Neuronal stem cell (in vitro differentiated cells): Measurements from ENCODE around the gene SLX9.

Source experiments
- DNase-seq: peaks from one replicate; pipeline ENCODE4 v3.0.0-alpha.2; 2013; ENCODE audit warnings: low spot score
- H2AFZ ChIP-seq: one replicate; pipeline ENCODE4 v1.6.1; 2013; ENCODE audit warnings: mild to moderate bottlenecking, low read length, inconsistent platforms
- H2AK5ac ChIP-seq: 2 replicates; pipeline ENCODE4 v1.6.1; 2013; ENCODE audit warnings: low read depth, mild to moderate bottlenecking, inconsistent platforms, low read length, moderate library complexity, mixed read lengths
- H2BK120ac ChIP-seq: 2 replicates; pipeline ENCODE4 v1.6.1; 2013; ENCODE audit warnings: low read depth, mild to moderate bottlenecking, inconsistent platforms, low read length, moderate library complexity, mixed read lengths
- H2BK12ac ChIP-seq: one replicate; pipeline ENCODE4 v1.6.1; 2013; ENCODE audit warnings: low read length, inconsistent platforms
- H2BK15ac ChIP-seq: 2 replicates; pipeline ENCODE4 v1.6.1; 2013; ENCODE audit warnings: mild to moderate bottlenecking, low read length, inconsistent platforms, mixed read lengths
- H2BK5ac ChIP-seq: one replicate; pipeline ENCODE4 v1.6.1; 2013; ENCODE audit warnings: inconsistent platforms, mild to moderate bottlenecking, low read length, moderate library complexity
- H3K14ac ChIP-seq: one replicate; pipeline ENCODE4 v1.6.1; 2013; ENCODE audit warnings: low read length, inconsistent platforms
- H3K18ac ChIP-seq: 2 replicates; pipeline ENCODE4 v1.6.1; 2013; ENCODE audit warnings: low read length, inconsistent platforms
- H3K23ac ChIP-seq: 2 replicates; pipeline ENCODE4 v1.6.1; 2013; ENCODE audit warnings: low read depth, mild to moderate bottlenecking, mixed read lengths, low read length, inconsistent platforms; ENCODE audit not compliant: poor library complexity
- H3K27ac ChIP-seq: replicated peaks from 3 replicates; pipeline ENCODE4 v1.5.1; 2013; ENCODE audit warnings: low read length, inconsistent platforms
- H3K27me3 ChIP-seq, 3 experiments: 2 replicates each; pipeline ENCODE4 v1.6.1; 2013; ENCODE audit warnings: low read length in 3 of 3, mild to moderate bottlenecking in 2 of 3, inconsistent platforms in 1 of 3, low read depth in 1 of 3, mixed read lengths in 1 of 3, moderate library complexity in 1 of 3; ENCODE audit not compliant: control insufficient read depth in 3 of 3, insufficient read depth in 3 of 3
- H3K36me3 ChIP-seq, 2 donors: replicated peaks in 1 of 2; 2 replicates each; pipeline ENCODE4 v1.6.1; 2013; ENCODE audit warnings: low read length in 2 of 2; ENCODE audit not compliant: control insufficient read depth in 2 of 2, insufficient read depth in 2 of 2
- H3K4ac ChIP-seq: 2 replicates; pipeline ENCODE4 v1.6.1; 2013; ENCODE audit warnings: inconsistent platforms, mild to moderate bottlenecking, low read length, moderate library complexity
- H3K4me1 ChIP-seq, 2 donors: 1 replicate in 1 of 2; 2 replicates in 1 of 2; pipeline ENCODE4 v1.6.1; 2013; ENCODE audit warnings: low read length in 2 of 2, low read depth in 1 of 2; ENCODE audit not compliant: control insufficient read depth in 2 of 2, insufficient read depth in 1 of 2
- H3K4me2 ChIP-seq: one replicate; pipeline ENCODE4 v1.6.1; 2013; ENCODE audit warnings: mild to moderate bottlenecking, low read length, inconsistent platforms; ENCODE audit not compliant: insufficient read depth, poor library complexity, severe bottlenecking
- H3K4me3 ChIP-seq, 2 donors: 2 replicates each; pipeline ENCODE4 v1.5.1; 2013; ENCODE audit warnings: low read length in 2 of 2, mild to moderate bottlenecking in 2 of 2, inconsistent platforms in 1 of 2, moderate library complexity in 1 of 2
- H3K79me1 ChIP-seq: one replicate; pipeline ENCODE4 v1.6.1; 2013; ENCODE audit warnings: low read depth, mild to moderate bottlenecking, inconsistent platforms, low read length, moderate library complexity
- H3K9ac ChIP-seq: one replicate; pipeline ENCODE4 v1.6.1; 2013; ENCODE audit warnings: mild to moderate bottlenecking, low read depth, low read length, inconsistent platforms; ENCODE audit not compliant: poor library complexity
- H3K9me3 ChIP-seq, 2 donors: replicated peaks in 1 of 2; 2 replicates each; pipeline versions ENCODE3 to v1.6.1; 2013; ENCODE audit warnings: low read length in 2 of 2, mild to moderate bottlenecking in 2 of 2, inconsistent platforms in 1 of 2, low read depth in 1 of 2, mixed read lengths in 1 of 2, moderate library complexity in 1 of 2; ENCODE audit not compliant: control insufficient read depth in 2 of 2, insufficient read depth in 1 of 2
- H4K8ac ChIP-seq: one replicate; pipeline ENCODE4 v1.6.1; 2013; ENCODE audit warnings: low read depth, mild to moderate bottlenecking, inconsistent platforms, low read length, moderate library complexity
- H4K91ac ChIP-seq: one replicate; pipeline ENCODE4 v1.6.1; 2013; ENCODE audit warnings: low read length, low read depth, mild to moderate bottlenecking, inconsistent platforms; ENCODE audit not compliant: poor library complexity
- WGBS, 2 donors: extraction: QIAGEN DNeasy Blood & Tissue Kit; methylation state at CpG; one replicate each; pipeline ENCODE4 v1.1.7; 2013; ENCODE audit warnings: missing lambda C conversion rate in 2 of 2, mixed read lengths in 1 of 2; ENCODE audit not compliant: insufficient read length in 2 of 2, insufficient replicate concordance in 1 of 2; ENCODE audit errors: extremely low coverage in 2 of 2; 5-methylcytosine and 5-hydroxymethylcytosine counted together

SLX9 gene

GRCh38 chr21:44894687-44895302 is 45.0 kb upstream of the SLX9 start:
- Histone ChIP-seq H3K27me3 (peaks cover 0 to 53% (median 0%) of the 10 kb centered on the region in 3 experiments), H3K36me3 (no peaks in the 10 kb centered on the region), H4K8ac (no peak overlapping the region)

DNA sequence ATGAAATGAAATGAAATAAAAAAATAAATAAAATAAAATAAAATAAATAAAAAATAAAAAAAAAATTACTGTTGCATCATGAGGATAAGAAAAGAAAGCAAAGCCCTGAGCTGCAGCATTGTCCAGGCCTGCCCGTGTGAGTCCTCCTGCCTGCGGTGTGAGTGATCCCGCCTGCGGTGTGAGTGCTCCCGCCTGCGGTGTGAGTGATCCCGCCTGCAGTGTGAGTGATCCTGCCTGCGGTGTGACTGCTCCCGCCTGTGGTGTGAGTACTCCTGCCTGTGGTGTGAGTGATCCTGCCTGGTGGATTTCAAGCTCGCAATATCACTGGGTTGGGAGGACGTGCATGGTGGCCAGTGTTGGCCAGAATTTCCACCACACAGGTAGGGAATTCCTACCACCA is 44.0 kb upstream of the SLX9 start:
- peak overlapping the region; percentile 87 for H3K23ac ChIP-seq
- H3K27ac ChIP-seq = no peak overlapping the region
- peaks cover 0 to 3% of the 10 kb centered on the region in 2 donors for H3K9me3 ChIP-seq
- H3K36me3 ChIP-seq = no peaks in the 10 kb centered on the region
- H3K4me2 ChIP-seq = no peak overlapping the region
- H2BK12ac ChIP-seq = peak overlapping the region; percentile 41
- WGBS, 2 donors = no CpG with 5 or more reads among the region's 11 CpGs
- H4K8ac ChIP-seq = no peak overlapping the region
- no peak overlapping the region for H3K4me3 ChIP-seq
- no peak overlapping the region for H2BK5ac ChIP-seq
- H3K4me1 ChIP-seq = peaks cover 0 to 10% of the 10 kb centered on the region in 2 donors
- H3K14ac ChIP-seq = peak overlapping the region; percentile 63
- H3K79me1 ChIP-seq = no peaks in the 10 kb centered on the region
- no peak overlapping the region for H2AFZ ChIP-seq
- no peak overlapping the region for H4K91ac ChIP-seq
- H3K9ac ChIP-seq = peak overlapping the region; percentile 63
- H2BK15ac ChIP-seq = peak overlapping the region; percentile 37
- peak overlapping the region; percentile 91 for H2AK5ac ChIP-seq
- peaks cover 0 to 51% (median 2%) of the 10 kb centered on the region in 3 experiments for H3K27me3 ChIP-seq
- no peak overlapping the region for H3K4ac ChIP-seq
- peak overlapping the region; percentile 27 for H3K18ac ChIP-seq
- no peak for DNase-seq
- H2BK120ac ChIP-seq = no peak overlapping the region

More at GRCh38 chr21:44894687-44895302, 45.0 kb upstream of the SLX9 start:
- H3K4me1 ChIP-seq = peaks cover 0 to 10% of the 10 kb centered on the region in 2 donors
- H3K4me3 ChIP-seq = no peak overlapping the region
- no peak overlapping the region for H2BK5ac ChIP-seq
- H3K9me3 ChIP-seq = peaks cover 0 to 3% of the 10 kb centered on the region in 2 donors
- H2BK12ac ChIP-seq = no peak overlapping the region
- H3K4me2 ChIP-seq = no peak overlapping the region
- H3K18ac ChIP-seq = no peak overlapping the region
- peaks cover 2% of the 10 kb centered on the region for H3K79me1 ChIP-seq
- H2AFZ ChIP-seq = no peak overlapping the region
- H2BK120ac ChIP-seq = no peak overlapping the region
- H4K91ac ChIP-seq = no peak overlapping the region
- no peak overlapping the region for H3K23ac ChIP-seq
- H2BK15ac ChIP-seq = no peak overlapping the region
- H3K4ac ChIP-seq = no peak overlapping the region
- DNase-seq = no peak
- no peak overlapping the region for H3K14ac ChIP-seq
- no peak overlapping the region for H3K27ac ChIP-seq
- H2AK5ac ChIP-seq = peak overlapping the region; percentile 84
- no peak overlapping the region for H3K9ac ChIP-seq
- WGBS, 2 donors = no CpG with 5 or more reads among the region's 19 CpGs

DNA sequence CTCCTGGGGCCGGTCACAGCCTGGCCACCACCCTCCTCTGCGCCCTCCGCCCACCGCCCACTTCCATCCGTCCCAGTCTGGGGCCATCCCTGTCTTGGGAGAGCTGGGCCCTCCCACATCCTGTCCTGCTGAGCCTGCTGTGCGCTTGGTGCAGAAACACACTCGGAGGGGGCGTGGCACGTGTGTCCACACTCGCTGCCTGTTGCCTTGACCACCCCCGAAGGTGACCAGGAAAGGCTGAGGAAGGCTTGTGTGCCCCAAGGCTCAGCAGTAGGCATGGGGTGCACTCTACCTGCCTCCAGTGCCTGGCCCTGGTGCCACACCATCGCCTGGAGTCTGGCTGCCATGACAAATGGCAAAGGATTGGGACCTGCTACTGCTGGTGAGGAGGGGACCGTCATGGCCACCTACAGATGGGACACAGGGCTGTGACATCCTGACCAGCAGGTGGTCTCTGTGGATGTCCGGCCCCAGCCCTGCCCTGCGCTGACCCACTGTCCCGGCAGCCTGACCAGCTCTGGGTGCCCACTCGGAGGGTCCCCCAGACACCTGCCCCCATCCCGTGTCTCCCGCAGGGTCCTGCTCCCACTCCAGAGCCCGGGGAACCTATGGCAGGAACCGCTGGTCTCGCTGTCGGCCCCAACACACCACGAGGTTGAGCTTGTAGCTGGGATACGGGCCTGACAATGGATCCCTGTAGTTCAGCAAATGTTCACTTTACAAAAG is 43.1 kb upstream of the SLX9 start:
- Histone ChIP-seq H3K27me3 (peaks cover 0 to 46% (median 2%) of the 10 kb centered on the region in 3 experiments), H3K9ac (peak overlapping the region; percentile 53), H4K91ac (no peak overlapping the region), H3K18ac (peak overlapping the region; percentile 76), H3K36me3 (no peaks in the 10 kb centered on the region), H4K8ac (no peak overlapping the region), H3K9me3 (peaks cover 0 to 4% of the 10 kb centered on the region in 2 donors), H3K4me3 (no peak overlapping the region), H3K4ac (peak overlapping the region; percentile 53), H3K4me2 (no peak overlapping the region), H2BK5ac (no peak overlapping the region), H3K4me1 (peaks cover 0 to 10% of the 10 kb centered on the region in 2 donors), H3K14ac (peak overlapping the region; percentile 25), H3K79me1 (no peaks in the 10 kb centered on the region), H2AK5ac (peak overlapping the region; percentile 91), H2BK12ac (no peak overlapping the region), H2AFZ (no peak overlapping the region), H2BK120ac (no peak overlapping the region), H3K27ac (no peak overlapping the region), H2BK15ac (peak overlapping the region; percentile 49), H3K23ac (peak overlapping the region; percentile 85)
- no peak for DNase-seq
- WGBS, 2 donors = no CpG with 5 or more reads among the region's 25 CpGs

- H3K18ac ChIP-seq = peak overlapping the region; percentile 69
- H3K27me3 ChIP-seq = peaks cover 0 to 41% (median 2%) of the 10 kb centered on the region in 3 experiments
- peak overlapping the region; percentile 80 for H3K23ac ChIP-seq
- H3K4me1 ChIP-seq = peaks cover 0 to 10% of the 10 kb centered on the region in 2 donors
- H3K9me3 ChIP-seq = peaks cover 0 to 10% of the 10 kb centered on the region in 2 donors
- peak overlapping the region; percentile 10 for H2BK15ac ChIP-seq
- H4K8ac ChIP-seq = no peak overlapping the region
- H3K14ac ChIP-seq = no peak overlapping the region
- no peaks in the 10 kb centered on the region for H3K79me1 ChIP-seq
- no peak overlapping the region for H2BK120ac ChIP-seq
- no CpG with 5 or more reads among the region's 21 CpGs for WGBS, 2 donors
- H2AK5ac ChIP-seq = peak overlapping the region; percentile 71
- H2BK12ac ChIP-seq = peak overlapping the region; percentile 30
- H2AFZ ChIP-seq = no peak overlapping the region
- no peak overlapping the region for H3K4ac ChIP-seq
- no peak overlapping the region for H3K9ac ChIP-seq
- H3K27ac ChIP-seq = no peak overlapping the region
- DNase-seq = no peak
- H3K4me2 ChIP-seq = no peak overlapping the region
- no peak overlapping the region for H4K91ac ChIP-seq
- H3K4me3 ChIP-seq = no peak overlapping the region
- no peaks in the 10 kb centered on the region for H3K36me3 ChIP-seq
- H2BK5ac ChIP-seq = peak overlapping the region; percentile 87
These were observed 42.4 kb upstream of the SLX9 start for GRCh38 chr21:44897326-44898010.
